ENCODE measurements around the gene RANBP17.

The RANBP17 gene

DNA sequence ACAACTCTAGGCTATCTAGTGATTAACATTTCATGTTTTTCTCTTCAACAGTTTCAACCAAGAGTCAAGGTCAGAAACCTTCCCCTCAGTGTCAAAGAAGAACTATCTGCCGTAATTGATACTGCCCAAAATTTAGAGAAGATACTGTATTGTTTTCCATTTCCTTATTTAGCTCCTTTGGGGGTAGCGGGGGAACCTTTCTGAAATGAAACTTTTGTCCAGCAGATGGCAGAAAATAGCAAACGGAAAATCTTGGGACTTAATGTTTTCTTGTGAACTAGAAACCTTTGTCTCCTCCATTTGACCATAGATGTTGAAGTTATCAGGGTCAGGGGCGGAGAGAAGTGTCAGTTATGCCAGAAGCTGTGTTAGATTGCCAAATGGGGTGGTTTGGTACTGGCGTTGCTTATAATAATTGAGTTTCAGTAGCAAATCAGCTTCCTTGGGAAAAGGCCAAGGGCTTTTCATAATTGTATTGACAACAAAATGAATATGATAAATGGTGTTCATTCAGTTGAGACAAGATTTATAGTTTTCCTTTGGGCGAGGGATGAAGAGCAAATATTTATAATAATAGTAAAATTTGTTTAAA is 345.5 kb downstream of the RANBP17 start:
- peaks cover 8% of the 10 kb centered on the region for H3K27me3 Mint-ChIP-seq
- H3K27ac Mint-ChIP-seq, result no peak overlapping the region
- no peaks in the 10 kb centered on the region for H3K4me1 Mint-ChIP-seq (ENCODE audit: low read depth)
- no peak overlapping the region for H3K4me3 Mint-ChIP-seq
- no peaks in the 10 kb centered on the region for H3K9me3 Mint-ChIP-seq
- no peaks in the 10 kb centered on the region for H3K36me3 Mint-ChIP-seq (ENCODE audit: low read depth)

DNA sequence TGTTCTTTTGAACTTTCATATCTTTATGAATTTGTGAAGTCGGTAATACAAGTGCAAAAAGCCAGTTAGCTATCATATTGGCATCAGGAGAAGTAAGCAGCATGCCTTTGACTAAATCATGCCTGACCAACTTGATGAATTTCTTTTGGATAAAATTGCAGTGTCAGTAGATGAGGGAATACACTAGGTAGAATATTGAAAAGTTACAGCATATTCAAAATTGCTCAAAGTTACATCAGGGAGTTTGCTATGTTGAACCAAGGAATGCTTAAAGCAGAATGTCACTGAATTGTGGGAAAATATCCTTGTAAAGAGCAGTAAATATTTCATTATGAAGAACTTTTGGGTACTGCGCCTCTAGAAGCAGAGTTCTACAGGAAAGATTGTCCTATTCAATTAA is 360.1 kb downstream of the RANBP17 start:
- Mint-ChIP-seq H3K27me3 (peaks cover 16% of the 10 kb centered on the region), H3K4me1 (ENCODE audit: low read depth) (no peaks in the 10 kb centered on the region), H3K36me3 (ENCODE audit: low read depth) (no peaks in the 10 kb centered on the region), H3K9me3 (no peaks in the 10 kb centered on the region), H3K4me3 (no peak overlapping the region), H3K27ac (no peak overlapping the region)

DNA sequence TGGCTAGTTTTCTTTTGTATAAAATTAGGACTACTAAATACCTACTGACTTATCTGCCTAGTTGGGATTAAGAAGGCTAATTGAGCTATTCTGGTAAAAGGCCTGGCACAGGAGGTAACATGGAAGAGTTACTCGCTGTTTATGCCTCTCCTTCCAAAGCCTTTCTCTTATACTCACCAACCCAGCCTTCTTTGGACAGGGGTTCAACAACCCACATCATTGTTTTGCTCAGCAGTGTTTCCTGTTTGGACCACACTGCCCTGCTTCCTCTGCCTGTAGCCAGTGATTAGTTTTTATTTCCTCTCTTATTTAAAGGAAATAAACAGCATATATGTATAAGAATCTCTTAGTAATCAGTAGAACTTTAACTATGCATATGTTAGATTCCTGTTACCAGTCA is 362.1 kb downstream of the RANBP17 start:
- Mint-ChIP-seq H3K4me1 (ENCODE audit: low read depth) (no peaks in the 10 kb centered on the region), H3K27me3 (peaks cover 7% of the 10 kb centered on the region), H3K36me3 (ENCODE audit: low read depth) (no peaks in the 10 kb centered on the region), H3K27ac (no peak overlapping the region), H3K4me3 (no peak overlapping the region), H3K9me3 (no peaks in the 10 kb centered on the region)

DNA sequence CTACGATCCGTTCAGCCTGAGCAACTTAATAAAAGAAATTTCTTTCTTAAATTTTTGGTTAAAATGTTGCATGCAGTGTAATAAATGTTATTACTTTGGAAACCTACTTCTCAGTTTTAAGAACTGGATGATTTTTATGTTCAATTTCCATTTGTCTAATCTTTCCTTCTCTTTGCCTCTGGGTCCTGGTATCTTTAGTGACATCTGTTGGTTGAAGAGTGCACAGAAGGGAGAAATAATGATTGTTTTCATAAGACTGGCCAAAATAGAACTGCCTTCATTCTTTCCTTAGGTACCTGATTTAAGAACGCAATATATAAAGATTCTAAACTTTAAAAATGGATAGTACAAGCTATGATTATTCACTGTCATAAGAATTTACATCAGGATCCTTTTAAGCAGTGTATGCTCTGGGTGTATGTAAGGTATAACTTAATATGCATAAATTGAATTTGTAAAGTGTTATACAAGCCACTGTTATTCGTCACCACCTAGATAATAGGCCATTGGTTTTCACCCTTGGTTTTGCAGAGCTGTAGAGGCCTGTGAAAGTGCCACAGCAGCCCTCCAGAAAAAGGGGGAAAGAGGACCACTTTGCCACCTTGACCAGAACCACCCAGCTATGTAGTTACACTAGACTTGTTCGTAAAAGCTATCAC is 364.4 kb downstream of the RANBP17 start:
- Mint-ChIP-seq H3K27me3 (peaks cover 7% of the 10 kb centered on the region), H3K9me3 (no peaks in the 10 kb centered on the region), H3K27ac (no peak overlapping the region), H3K4me3 (no peak overlapping the region), H3K4me1 (ENCODE audit: low read depth) (no peaks in the 10 kb centered on the region), H3K36me3 (ENCODE audit: low read depth) (no peaks in the 10 kb centered on the region)

DNA sequence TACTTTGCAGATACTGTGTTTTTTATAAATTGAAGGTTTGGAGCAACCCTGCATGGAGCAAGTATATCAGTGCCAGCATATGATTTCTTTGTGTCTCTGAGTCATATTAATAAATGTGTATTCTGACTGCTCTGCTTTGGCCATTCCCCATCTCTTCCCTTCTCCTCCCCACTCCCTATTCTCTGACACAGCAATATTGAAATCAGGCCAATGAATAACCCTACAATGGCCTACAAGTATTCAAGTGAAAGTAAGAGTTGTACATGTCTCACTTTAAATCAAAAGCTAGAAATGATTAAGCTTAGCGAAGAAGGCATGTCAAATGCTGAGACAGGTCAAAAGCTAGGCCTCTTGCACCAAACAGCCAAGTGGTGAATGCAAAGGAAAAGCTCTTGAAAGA is 365.0 kb downstream of the RANBP17 start:
- Mint-ChIP-seq H3K36me3 (ENCODE audit: low read depth) (no peaks in the 10 kb centered on the region), H3K4me3 (no peak overlapping the region), H3K27ac (no peak overlapping the region), H3K4me1 (ENCODE audit: low read depth) (no peaks in the 10 kb centered on the region), H3K27me3 (peaks cover 2% of the 10 kb centered on the region), H3K9me3 (no peaks in the 10 kb centered on the region)

DNA sequence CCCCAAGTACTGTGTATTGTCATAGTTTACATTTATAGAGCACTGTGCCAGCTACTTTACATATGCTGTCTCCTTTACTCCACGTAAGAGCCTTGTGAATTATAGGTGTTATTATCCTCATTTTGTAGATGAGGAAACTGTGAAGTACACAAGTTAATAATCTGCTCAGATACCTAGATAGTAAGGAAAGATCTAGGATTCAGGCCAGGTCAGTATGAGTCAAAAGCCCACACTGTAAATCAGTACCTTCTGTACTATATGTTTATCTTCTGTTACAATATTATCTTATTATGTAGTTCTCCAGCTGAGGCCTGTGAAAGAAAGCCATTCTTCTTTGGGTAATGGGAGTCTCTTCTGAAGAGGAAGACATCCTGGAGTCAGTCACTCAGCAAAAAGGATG is 374.8 kb downstream of the RANBP17 start:
- H3K36me3 Mint-ChIP-seq (ENCODE audit: low read depth), result no peaks in the 10 kb centered on the region
- no peak overlapping the region for H3K27ac Mint-ChIP-seq
- no peaks in the 10 kb centered on the region for H3K4me1 Mint-ChIP-seq (ENCODE audit: low read depth)
- no peak overlapping the region for H3K4me3 Mint-ChIP-seq
- no peaks in the 10 kb centered on the region for H3K9me3 Mint-ChIP-seq
- no peaks in the 10 kb centered on the region for H3K27me3 Mint-ChIP-seq

DNA sequence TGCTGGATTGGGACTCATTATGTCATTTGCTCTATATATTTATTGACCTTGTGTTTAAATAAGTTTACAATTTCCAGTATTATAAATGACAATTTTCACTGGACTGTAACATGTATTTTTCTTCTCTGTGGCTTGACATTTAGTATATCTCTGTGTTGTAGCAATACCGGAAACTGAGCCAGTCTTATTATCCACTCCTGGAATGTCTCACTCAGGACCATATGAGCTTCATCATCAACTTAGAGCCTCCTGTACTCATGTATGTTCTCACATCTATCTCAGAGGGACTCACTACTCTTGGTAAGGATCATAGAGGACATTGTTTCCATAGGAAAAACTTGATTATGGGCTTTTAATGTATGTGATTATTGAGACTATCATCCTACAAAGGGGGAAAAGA is 380.7 kb downstream of the RANBP17 start:
- H3K36me3 Mint-ChIP-seq (ENCODE audit: low read depth), result no peaks in the 10 kb centered on the region
- H3K27ac Mint-ChIP-seq, result no peak overlapping the region
- no peaks in the 10 kb centered on the region for H3K4me1 Mint-ChIP-seq (ENCODE audit: low read depth)
- H3K9me3 Mint-ChIP-seq, result no peaks in the 10 kb centered on the region
- no peak overlapping the region for H3K4me3 Mint-ChIP-seq
- H3K27me3 Mint-ChIP-seq, result peaks cover 6% of the 10 kb centered on the region

DNA sequence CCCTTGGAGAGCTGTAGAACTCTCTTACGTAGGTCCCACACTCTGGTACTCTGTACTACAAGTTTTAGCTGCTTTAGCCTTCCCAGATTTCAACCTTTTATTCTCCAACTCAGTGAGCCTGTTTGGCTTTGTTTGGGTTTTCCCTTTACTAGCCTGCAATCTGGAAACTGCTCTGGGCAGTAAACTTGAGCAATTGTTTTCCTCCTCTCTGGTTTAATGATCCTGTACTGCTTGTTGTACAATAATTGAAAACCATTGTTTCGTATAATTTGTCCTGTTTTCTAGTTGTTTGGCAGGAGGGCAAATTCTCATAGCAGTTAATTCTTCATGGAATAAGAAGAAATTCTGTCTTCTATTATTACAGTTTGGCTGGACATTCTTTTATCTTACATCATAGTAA is 384.4 kb downstream of the RANBP17 start:
- Mint-ChIP-seq H3K9me3 (peaks cover 21% of the 10 kb centered on the region), H3K27me3 (peaks cover 13% of the 10 kb centered on the region), H3K27ac (no peak overlapping the region), H3K4me3 (no peak overlapping the region), H3K4me1 (ENCODE audit: low read depth) (no peaks in the 10 kb centered on the region), H3K36me3 (ENCODE audit: low read depth) (peaks cover 4% of the 10 kb centered on the region)

DNA sequence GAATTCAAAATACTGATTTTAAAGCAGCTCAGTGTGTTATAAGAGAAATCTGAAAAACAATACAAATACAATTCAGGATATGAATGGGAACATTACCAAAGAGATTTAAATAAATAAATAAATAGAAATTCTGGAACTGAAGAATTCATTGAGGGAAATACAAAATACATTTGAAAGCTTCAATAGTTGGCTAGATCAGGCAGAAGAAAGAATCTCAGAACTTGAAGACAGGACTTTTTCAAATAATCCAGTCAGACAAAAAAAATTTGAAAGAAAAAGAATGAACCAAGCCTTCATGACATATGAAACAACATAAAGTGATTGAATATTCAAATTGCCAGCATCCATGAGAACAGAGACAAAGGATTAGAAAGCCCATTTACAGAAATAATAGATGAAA is 387.6 kb downstream of the RANBP17 start:
- peaks cover 25% of the 10 kb centered on the region for H3K9me3 Mint-ChIP-seq
- H3K27ac Mint-ChIP-seq, result no peak overlapping the region
- peaks cover 4% of the 10 kb centered on the region for H3K36me3 Mint-ChIP-seq (ENCODE audit: low read depth)
- H3K27me3 Mint-ChIP-seq, result peaks cover 22% of the 10 kb centered on the region
- no peaks in the 10 kb centered on the region for H3K4me1 Mint-ChIP-seq (ENCODE audit: low read depth)
- no peak overlapping the region for H3K4me3 Mint-ChIP-seq

DNA sequence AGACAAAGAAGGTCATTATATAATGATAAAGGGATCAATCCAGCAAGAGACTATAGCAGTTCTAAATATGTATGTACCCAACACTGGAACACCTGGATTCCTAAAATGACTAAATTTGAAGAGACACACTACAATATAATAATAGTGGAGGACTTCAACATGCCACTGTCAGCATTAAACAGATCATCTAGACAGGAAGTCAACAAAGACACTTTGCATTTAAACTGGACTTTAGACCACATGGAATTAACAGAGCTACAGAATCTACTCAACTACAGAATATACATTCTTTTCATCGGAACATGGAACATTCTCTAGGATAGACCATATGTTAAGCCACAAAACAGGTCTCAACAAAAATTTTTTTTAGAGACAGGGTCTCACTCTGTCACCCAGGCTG is 388.9 kb downstream of the RANBP17 start:
- no peak overlapping the region for H3K27ac Mint-ChIP-seq

DNA sequence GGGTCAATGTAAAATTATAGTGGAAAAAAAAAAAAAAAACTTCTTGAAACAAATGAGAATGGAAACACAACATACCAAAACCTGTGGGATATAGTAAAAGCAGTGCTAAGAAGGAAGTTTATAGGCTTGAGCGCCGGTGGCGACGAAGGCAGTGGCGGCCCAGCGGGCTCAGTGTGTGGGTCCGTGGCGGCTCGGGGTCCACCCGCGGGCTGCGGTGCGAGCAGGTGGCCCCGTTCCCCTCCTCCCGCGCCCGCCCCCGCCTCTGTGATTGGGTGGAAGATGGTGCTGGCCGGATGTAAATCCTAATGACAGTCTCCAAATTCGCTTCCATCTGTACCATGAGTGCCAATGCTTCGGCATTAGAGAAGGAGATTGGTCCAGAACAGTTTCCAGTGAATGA is 389.7 kb downstream of the RANBP17 start:
- Mint-ChIP-seq H3K27ac (no peak overlapping the region), H3K36me3 (ENCODE audit: low read depth) (peaks cover 4% of the 10 kb centered on the region), H3K27me3 (peaks cover 19% of the 10 kb centered on the region), H3K4me3 (no peak overlapping the region), H3K9me3 (peaks cover 25% of the 10 kb centered on the region), H3K4me1 (ENCODE audit: low read depth) (no peaks in the 10 kb centered on the region)

More for the DNA sequence above, 388.9 kb downstream of the RANBP17 start:
- H3K36me3 Mint-ChIP-seq (ENCODE audit: low read depth), result peaks cover 4% of the 10 kb centered on the region
- H3K9me3 Mint-ChIP-seq, result peaks cover 25% of the 10 kb centered on the region
- no peaks in the 10 kb centered on the region for H3K4me1 Mint-ChIP-seq (ENCODE audit: low read depth)
- no peak overlapping the region for H3K4me3 Mint-ChIP-seq
- peaks cover 22% of the 10 kb centered on the region for H3K27me3 Mint-ChIP-seq

DNA sequence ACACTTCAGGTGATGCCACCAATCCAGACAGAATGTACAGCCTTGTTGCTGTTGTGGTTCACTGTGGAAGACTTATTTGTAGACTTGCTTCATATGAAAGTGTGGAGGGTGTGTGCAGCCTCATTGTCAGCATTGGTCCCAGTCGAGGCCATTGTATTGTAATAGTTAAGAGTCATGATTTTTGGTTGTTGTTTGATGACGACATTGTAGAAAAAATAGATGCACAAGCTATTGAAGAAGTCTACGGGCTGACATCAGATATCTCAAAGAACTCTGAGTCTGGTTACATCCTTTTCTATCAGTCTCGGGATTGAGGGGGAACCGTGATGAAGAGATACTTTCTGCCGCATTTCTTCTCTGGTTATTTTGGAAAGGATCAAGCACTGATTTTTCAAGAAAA is 390.9 kb downstream of the RANBP17 start:
- peaks cover 25% of the 10 kb centered on the region for H3K9me3 Mint-ChIP-seq
- H3K27me3 Mint-ChIP-seq, result peaks cover 17% of the 10 kb centered on the region
- H3K4me1 Mint-ChIP-seq (ENCODE audit: low read depth), result no peaks in the 10 kb centered on the region
- no peak overlapping the region for H3K4me3 Mint-ChIP-seq
- H3K27ac Mint-ChIP-seq, result no peak overlapping the region
- H3K36me3 Mint-ChIP-seq (ENCODE audit: low read depth), result peaks cover 4% of the 10 kb centered on the region

DNA sequence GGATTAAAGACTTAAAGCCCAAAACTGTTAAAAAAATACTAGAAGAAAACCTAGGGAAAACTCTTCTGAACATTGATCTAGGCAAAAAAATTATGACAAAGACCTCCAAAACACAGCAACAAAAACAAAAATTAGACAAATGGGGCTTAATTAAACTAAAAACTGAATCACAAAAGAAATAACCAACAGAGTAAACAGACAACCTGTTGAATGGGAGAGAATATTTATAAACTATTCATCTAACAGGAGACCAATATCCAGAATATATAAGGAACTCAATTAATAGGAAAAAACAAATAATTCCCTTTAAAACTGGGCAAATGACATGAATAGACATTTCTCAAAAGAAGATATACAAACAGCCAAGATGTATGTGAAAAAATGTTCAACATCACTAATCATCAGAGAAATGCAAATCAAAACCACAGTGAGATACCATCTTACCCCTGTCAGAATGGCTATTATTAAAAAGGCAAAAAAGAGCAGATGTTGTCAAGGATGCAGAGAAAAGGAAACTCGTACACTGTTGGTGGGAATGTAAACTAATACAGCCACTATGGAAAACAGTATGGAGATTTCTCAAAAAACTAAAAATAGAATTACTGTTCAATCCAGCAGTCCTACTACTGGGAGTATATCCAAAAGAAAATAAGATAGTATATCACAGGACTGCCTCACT is 397.1 kb downstream of the RANBP17 start:
- Mint-ChIP-seq H3K27me3 (no peaks in the 10 kb centered on the region), H3K36me3 (ENCODE audit: low read depth) (no peaks in the 10 kb centered on the region), H3K27ac (no peak overlapping the region), H3K9me3 (no peaks in the 10 kb centered on the region), H3K4me1 (ENCODE audit: low read depth) (peaks cover 1% of the 10 kb centered on the region), H3K4me3 (no peak overlapping the region)

DNA sequence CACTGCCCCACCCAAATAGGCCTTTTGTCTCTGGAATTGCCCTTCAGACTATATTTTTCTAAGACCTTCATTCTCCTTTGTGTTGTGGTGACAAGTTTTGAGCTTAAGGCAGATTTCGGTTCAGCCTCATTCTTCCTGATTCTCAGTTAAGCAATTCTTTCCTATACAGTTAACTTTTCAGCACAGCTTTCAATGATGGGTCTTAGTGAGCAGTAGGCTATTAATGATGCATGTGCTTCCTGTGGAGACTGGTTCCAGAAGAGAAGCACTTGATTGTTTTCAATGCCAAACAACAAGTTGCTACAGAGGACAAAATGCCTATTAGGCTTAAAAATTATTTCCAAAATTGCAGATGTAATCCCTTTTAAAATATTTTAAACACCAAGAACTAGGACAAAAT is 399.5 kb downstream of the RANBP17 start:
- H3K27ac Mint-ChIP-seq, result no peak overlapping the region

DNA sequence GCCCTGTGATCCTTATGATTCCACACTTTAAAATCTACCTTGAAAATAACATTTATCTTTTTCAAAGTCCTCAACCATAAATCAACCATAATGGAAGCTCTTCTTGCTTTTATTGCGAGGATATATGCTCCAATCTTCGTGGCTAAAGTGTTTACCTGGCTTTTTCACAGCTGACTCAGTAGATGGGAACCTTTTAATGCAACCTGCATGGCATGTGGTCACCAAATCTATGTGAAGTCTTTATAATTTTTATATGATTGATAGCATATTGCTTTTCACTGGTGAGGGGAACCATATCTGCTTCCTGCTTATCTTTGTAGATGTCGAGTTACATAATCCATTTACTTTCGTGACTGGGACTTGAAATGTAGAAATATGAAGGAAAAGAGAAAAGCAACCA is 400.1 kb downstream of the RANBP17 start:
- Mint-ChIP-seq H3K4me3 (no peak overlapping the region), H3K27me3 (no peaks in the 10 kb centered on the region), H3K4me1 (ENCODE audit: low read depth) (peaks cover 16% of the 10 kb centered on the region), H3K27ac (no peak overlapping the region), H3K36me3 (ENCODE audit: low read depth) (no peaks in the 10 kb centered on the region), H3K9me3 (no peaks in the 10 kb centered on the region)

More for the DNA sequence above, 399.5 kb downstream of the RANBP17 start:
- Mint-ChIP-seq H3K36me3 (ENCODE audit: low read depth) (no peaks in the 10 kb centered on the region), H3K4me3 (no peak overlapping the region), H3K4me1 (ENCODE audit: low read depth) (peaks cover 16% of the 10 kb centered on the region), H3K27me3 (no peaks in the 10 kb centered on the region), H3K9me3 (no peaks in the 10 kb centered on the region)
